GM12878 (cell line): ENCODE data around the gene KLF15.

Experiments used
- CTCF ChIP-seq, 3 experiments: IDR thresholded peaks in 2 of 3; conservative IDR thresholded peaks in 1 of 3; 2 replicates each; pipeline ENCODE4 v1.5.1; 2011; ENCODE audit warnings: low read depth in 3 of 3, low read length in 3 of 3, mild to moderate bottlenecking in 3 of 3, control low read depth in 2 of 3, moderate library complexity in 2 of 3, inconsistent platforms in 1 of 3, mixed read lengths in 1 of 3; ENCODE audit not compliant: control insufficient read depth in 2 of 3, insufficient read depth in 1 of 3; ENCODE audit errors: extremely low read depth in 1 of 3
- E4F1 ChIP-seq: fragments of 450-650 bp; IDR thresholded peaks from 2 replicates; pipeline ENCODE4 v1.6.1; 2018; ENCODE audit warnings: borderline replicate concordance, mild to moderate bottlenecking; ENCODE audit not compliant: partially characterized antibody
- EZH2 ChIP-seq: IDR thresholded peaks from 2 replicates; pipeline ENCODE4 v1.6.1; 2012; ENCODE audit warnings: low read depth, mild to moderate bottlenecking, control low read depth, inconsistent platforms, low read length, borderline replicate concordance; ENCODE audit not compliant: control insufficient read depth
- POLR2AphosphoS5 ChIP-seq: IDR thresholded peaks from 2 replicates; pipeline ENCODE4 v1.6.1; 2011; ENCODE audit warnings: mild to moderate bottlenecking, low read length, inconsistent platforms
- REST ChIP-seq: IDR thresholded peaks from 2 replicates; pipeline ENCODE4 v1.6.1; 2012; ENCODE audit warnings: mild to moderate bottlenecking, low read depth, low read length
- TCF3 ChIP-seq: IDR thresholded peaks from 2 replicates; pipeline ENCODE4 v1.6.1; 2012; ENCODE audit warnings: low read depth, mild to moderate bottlenecking, low read length, borderline replicate concordance; ENCODE audit not compliant: insufficient read depth
- USF2 ChIP-seq: IDR thresholded peaks from 2 replicates; pipeline ENCODE4 v1.6.1; 2011; ENCODE audit warnings: low read depth, low read length, improper control_type of control experiment, borderline replicate concordance

GRCh38 chr3:126398423-126399350 lies 41.5 kb upstream of the KLF15 start:
- TF ChIP-seq EZH2 (no peak), E4F1 (no peak), POLR2AphosphoS5 (no peak), CTCF (IDR thresholded peaks at IDR 0.05 in 2 of 3, conservative IDR thresholded peaks at IDR 0.05 in 1 of 3; ENCODE audit: control insufficient read depth in 2 of 3, extremely low read depth in 1 of 3, insufficient read depth in 1 of 3, low read depth in 3 of 3, low read length in 3 of 3) (no peak), REST (no peak), USF2 (no peak), TCF3 (no peak)
